Kidney (tissue), 14 donors: ENCODE data around the gene EPYC. TPM values are rescaled to one million over a fixed set of nuclear protein-coding genes. Genes with fewer than 3 reads are reported as not detected.

Source experiments
- DNase-seq, 5 donors: peaks; one replicate each; pipeline ENCODE4 v3.0.0-alpha.2; 2013 to 2020
- FAIRE-seq: peaks from 2 replicates; lab custom pipeline; 2012; peaks lifted over from hg19 to GRCh38; lab: Jason Lieb, UNC
- H3K27ac ChIP-seq, 2 donors: one replicate each; pipeline ENCODE4 v1.7.0; 2013; ENCODE audit warnings: low read depth in 2 of 2, low read length in 2 of 2, inconsistent platforms in 1 of 2
- H3K27me3 ChIP-seq: one replicate; pipeline ENCODE4 v1.7.1; 2013; ENCODE audit warnings: low read length, inconsistent platforms; ENCODE audit not compliant: control insufficient read depth, insufficient read depth
- H3K36me3 ChIP-seq, 3 donors: one replicate each; pipeline versions ENCODE4 v1.7.0 to v1.7.1; 2013; ENCODE audit warnings: low read length in 3 of 3, control low read depth in 1 of 3, inconsistent platforms in 1 of 3; ENCODE audit not compliant: insufficient read depth in 3 of 3, control insufficient read depth in 2 of 3
- H3K4me1 ChIP-seq, 3 donors: one replicate each; pipeline versions ENCODE4 v1.7.0 to v1.7.1; 2013; ENCODE audit warnings: low read length in 3 of 3, inconsistent platforms in 1 of 3, low read depth in 1 of 3; ENCODE audit not compliant: control insufficient read depth in 2 of 3, insufficient read depth in 2 of 3
- H3K4me3 ChIP-seq, 3 donors: one replicate each; pipeline versions ENCODE4 v1.7.0 to v1.8.1; 2013; ENCODE audit warnings: low read length in 3 of 3, control low read depth in 1 of 3, inconsistent platforms in 1 of 3
- H3K9ac ChIP-seq, 3 donors: one replicate each; pipeline versions ENCODE4 v1.7.0 to v1.7.1; 2013; ENCODE audit warnings: low read length in 3 of 3, control low read depth in 1 of 3, inconsistent platforms in 1 of 3
- H3K9me3 ChIP-seq, 3 donors: one replicate each; pipeline versions ENCODE4 v1.7.0 to v1.7.1; 2013; ENCODE audit warnings: low read length in 3 of 3, control low read depth in 1 of 3, inconsistent platforms in 1 of 3; ENCODE audit not compliant: control insufficient read depth in 2 of 3, insufficient read depth in 1 of 3
- intact Hi-C: fragments of 100-400 bp; cut with DNase I; formaldehyde crosslinking; loops from one replicate; pipeline ENCODE4 v1.11.1; 2022
- polyA plus RNA-seq: library from polyadenylated mRNA; stranded (reverse); fragments of 350-450 nt; fragmentation: Illumina TruSeq; extraction: RNeasy Lipid Tissue Mini Kit (QIAGEN cat#74804); gene quantifications from one replicate; pipeline ENCODE4 v1.2.3, GENCODE V29; 2014; ENCODE audit warnings: low read depth, low replicate concordance; ENCODE audit not compliant: insufficient read depth
- total RNA-seq: library from RNA; stranded (reverse); fragmentation: NEBNext Ultra II Directional; extraction: Animal tissue kit (Norgen Biotek cat#: 25700); gene quantifications from one replicate; pipeline ENCODE4 v1.2.1, GENCODE V29; 2021
- TF ChIP-seq, protein P1 (sequence below): IDR thresholded peaks from 3 replicates; pipeline ENCODE4 v1.5.1; 2012; ENCODE audit warnings: mild to moderate bottlenecking, moderate library complexity, borderline replicate concordance; ENCODE audit not compliant: insufficient read depth; ENCODE audit errors: extremely low read depth
- donor health status: control.
- donor health status: control.
- donor health status: control.
- donor health status: control.
- donor health status: control.
- donor health status: DM: yes; HTN: yes; CAD: no.
- donor health status: Normal renal cell carcinoma (clear cell type).

EPYC gene
- total and polyA plus RNA-seq, 2 donors from 2014 or later: not detected

DNA sequence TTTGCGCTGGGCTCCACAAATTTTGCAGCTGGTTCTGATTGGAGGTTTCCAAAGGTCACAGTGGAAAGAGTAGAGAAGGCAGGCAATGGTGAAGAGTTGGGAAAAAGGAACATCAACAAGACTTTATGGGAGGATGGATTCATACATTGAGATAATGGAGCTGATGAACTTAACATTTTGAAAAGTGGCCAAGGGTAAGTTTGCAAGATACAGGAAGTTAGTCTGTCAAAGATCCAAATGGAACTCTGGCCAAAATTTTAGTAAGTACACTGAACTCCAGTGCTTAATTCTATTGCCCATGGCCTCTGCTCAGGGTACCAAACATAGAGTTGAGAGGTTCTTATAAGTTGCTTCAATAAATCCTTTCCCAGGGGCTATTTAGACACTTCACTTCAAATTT is 65.4 kb downstream of the EPYC start:
- no peaks in the 10 kb centered on the region for H3K9me3 ChIP-seq
- no peak overlapping the region for H3K4me3 ChIP-seq
- TF ChIP-seq, protein P1, sequence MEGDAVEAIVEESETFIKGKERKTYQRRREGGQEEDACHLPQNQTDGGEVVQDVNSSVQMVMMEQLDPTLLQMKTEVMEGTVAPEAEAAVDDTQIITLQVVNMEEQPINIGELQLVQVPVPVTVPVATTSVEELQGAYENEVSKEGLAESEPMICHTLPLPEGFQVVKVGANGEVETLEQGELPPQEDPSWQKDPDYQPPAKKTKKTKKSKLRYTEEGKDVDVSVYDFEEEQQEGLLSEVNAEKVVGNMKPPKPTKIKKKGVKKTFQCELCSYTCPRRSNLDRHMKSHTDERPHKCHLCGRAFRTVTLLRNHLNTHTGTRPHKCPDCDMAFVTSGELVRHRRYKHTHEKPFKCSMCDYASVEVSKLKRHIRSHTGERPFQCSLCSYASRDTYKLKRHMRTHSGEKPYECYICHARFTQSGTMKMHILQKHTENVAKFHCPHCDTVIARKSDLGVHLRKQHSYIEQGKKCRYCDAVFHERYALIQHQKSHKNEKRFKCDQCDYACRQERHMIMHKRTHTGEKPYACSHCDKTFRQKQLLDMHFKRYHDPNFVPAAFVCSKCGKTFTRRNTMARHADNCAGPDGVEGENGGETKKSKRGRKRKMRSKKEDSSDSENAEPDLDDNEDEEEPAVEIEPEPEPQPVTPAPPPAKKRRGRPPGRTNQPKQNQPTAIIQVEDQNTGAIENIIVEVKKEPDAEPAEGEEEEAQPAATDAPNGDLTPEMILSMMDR: no peak
- no peak for FAIRE-seq
- no peak for DNase-seq
- no peak overlapping the region for H3K9ac ChIP-seq
- H3K4me1 ChIP-seq: no peaks in the 10 kb centered on the region
- H3K27me3 ChIP-seq: no peaks in the 10 kb centered on the region
- intact Hi-C loops: no loop called here
- no peaks in the 10 kb centered on the region for H3K36me3 ChIP-seq
- no peak overlapping the region for H3K27ac ChIP-seq

DNA sequence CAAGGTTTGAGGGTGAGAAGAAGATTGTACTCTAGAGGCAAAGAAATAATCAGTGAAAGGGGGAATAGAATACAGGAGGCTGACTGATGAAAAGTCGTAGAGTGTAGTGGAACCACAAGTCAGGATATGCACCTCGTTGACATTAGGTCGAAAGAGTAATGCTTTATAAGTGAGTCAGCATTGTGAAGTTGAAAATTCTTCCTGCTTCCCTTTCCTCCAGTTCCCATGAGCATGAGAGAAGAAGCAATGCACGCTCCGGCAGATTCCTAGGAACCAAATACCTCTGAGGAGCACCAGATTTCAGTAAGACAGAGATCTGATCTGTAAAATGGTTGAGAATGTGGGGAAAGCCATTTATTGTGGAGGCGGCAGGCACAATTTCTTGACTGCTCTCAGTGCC is 66.3 kb downstream of the EPYC start:
- Histone ChIP-seq H3K27ac (no peak overlapping the region), H3K4me3 (no peak overlapping the region), H3K4me1 (no peaks in the 10 kb centered on the region), H3K9ac (no peak overlapping the region), H3K36me3 (no peaks in the 10 kb centered on the region), H3K9me3 (no peaks in the 10 kb centered on the region), H3K27me3 (no peaks in the 10 kb centered on the region)
- FAIRE-seq (no peak), DNase-seq (no peak)
- intact Hi-C loops: no loop called here
- TF ChIP-seq, protein P1: no peak

DNA sequence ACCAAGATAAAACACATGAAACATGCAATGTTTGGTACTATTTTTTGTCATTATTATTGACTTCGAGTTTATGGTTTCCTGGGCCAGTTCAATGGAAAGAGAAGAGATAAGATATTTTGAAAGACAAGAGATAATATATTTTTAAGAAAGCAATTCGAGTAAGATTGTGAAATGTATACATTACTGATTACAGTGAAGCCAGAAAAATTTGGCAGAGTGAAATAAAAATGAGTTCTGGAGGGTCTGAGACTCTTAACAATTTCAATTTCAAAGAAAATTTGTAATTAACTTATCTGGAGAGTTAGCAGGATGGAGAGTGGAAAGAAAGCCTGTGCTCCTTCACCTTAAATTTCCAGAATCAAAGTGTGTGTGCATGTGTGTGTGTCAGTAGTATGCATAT is 67.1 kb downstream of the EPYC start:
- Histone ChIP-seq H3K27ac (no peak overlapping the region), H3K4me3 (no peak overlapping the region), H3K36me3 (no peaks in the 10 kb centered on the region), H3K27me3 (no peaks in the 10 kb centered on the region), H3K9me3 (no peaks in the 10 kb centered on the region), H3K9ac (no peak overlapping the region), H3K4me1 (no peaks in the 10 kb centered on the region)
- intact Hi-C loops: no loop called here
- DNase-seq: no peak
- FAIRE-seq: no peak
- TF ChIP-seq, protein P1: no peak
